Upper lobe of left lung (tissue), 4 donors: Measurements from ENCODE around the gene PTGIR.

Experiments used
- POLR2A ChIP-seq, 4 donors: fragments of 450-650 bp; IDR thresholded peaks; one replicate each; pipeline ENCODE4 v1.5.1; 2016 to 2017; ENCODE audit warnings: antibody characterized with exemption in 4 of 4, mild to moderate bottlenecking in 2 of 4
- TF ChIP-seq, protein P1 (sequence below), 6 experiments: fragments of 450-650 bp in 4 of 6; fragments of 200-600 bp in 2 of 6; sonication (generic) in 2 of 6; IDR thresholded peaks; one replicate each; pipeline ENCODE4 v1.5.1; 2016 to 2019; ENCODE audit warnings: antibody characterized with exemption in 6 of 6

DNA sequence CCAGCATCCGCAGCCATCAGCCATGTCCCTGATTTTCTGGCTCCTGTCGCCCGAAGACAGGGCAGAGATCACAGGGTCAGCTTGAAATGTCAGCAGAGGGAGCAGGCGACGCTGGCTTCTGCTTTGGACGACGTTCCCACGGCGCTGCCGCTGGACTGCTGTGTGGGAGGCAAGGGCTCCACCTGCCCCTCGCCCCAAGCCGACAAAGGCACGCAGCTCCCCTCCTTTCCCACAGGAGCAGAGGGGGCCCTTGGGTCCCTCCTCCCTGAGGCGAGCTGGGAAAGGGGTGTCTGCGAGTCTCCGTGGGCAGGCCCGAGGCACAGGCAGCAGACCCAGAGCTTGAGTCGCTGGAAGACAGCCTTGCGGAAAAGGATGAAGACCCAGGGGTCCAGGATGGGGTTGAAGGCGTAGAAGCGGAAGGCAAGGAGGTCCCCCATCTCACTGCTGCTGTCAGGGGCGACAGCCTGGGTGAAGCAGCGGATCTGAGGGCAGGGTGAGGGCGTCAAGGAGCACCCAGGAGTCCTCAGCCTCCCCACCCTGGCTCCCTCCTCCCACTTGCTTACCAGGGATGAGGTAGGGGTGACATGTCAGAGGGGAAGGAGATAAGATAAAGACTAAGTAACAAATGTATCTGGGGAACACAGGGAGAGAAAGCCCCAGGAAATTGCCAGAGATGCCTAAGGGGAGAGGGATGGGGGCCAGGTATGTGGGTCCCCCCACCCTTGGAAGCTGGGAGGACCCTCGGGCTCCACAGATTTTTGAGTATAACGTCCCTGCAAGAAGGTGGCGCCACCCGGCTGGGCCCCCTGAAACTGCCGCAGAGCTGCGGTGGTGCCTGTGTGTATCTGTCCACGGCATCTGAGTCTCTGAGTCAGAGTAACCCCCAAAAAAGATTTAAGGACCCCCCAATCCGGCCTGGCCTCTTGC, 3.4 kb downstream of the PTGIR start:
- TF ChIP-seq, protein P1, sequence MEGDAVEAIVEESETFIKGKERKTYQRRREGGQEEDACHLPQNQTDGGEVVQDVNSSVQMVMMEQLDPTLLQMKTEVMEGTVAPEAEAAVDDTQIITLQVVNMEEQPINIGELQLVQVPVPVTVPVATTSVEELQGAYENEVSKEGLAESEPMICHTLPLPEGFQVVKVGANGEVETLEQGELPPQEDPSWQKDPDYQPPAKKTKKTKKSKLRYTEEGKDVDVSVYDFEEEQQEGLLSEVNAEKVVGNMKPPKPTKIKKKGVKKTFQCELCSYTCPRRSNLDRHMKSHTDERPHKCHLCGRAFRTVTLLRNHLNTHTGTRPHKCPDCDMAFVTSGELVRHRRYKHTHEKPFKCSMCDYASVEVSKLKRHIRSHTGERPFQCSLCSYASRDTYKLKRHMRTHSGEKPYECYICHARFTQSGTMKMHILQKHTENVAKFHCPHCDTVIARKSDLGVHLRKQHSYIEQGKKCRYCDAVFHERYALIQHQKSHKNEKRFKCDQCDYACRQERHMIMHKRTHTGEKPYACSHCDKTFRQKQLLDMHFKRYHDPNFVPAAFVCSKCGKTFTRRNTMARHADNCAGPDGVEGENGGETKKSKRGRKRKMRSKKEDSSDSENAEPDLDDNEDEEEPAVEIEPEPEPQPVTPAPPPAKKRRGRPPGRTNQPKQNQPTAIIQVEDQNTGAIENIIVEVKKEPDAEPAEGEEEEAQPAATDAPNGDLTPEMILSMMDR (IDR thresholded peaks at IDR 0.05): no peak
- no peak for TF ChIP-seq POLR2A (IDR thresholded peaks at IDR 0.05)
